Mucosa of descending colon (tissue), 3 donors: Measurements from ENCODE around the gene ATP13A2. TPM values are rescaled to one million over a fixed set of nuclear protein-coding genes. Genes with fewer than 3 reads are reported as not detected.
A peak's percentile ranks its signal among the peaks of the same experiment; 100 is the strongest.

Source experiments
- ATAC-seq: fragments of 200-7000 bp; cut with Tn5 transposase; one replicate; pipeline ENCODE4 v1.9.1; 2020; ENCODE audit warnings: mild to moderate bottlenecking, moderate library complexity
- DNase-seq, 3 donors: peaks; one replicate each; pipeline ENCODE4 v3.0.0-alpha.2; 2020
- H3K36me3 ChIP-seq: fragments of 200-600 bp; one replicate; pipeline ENCODE4 v1.8.0; 2021; ENCODE audit warnings: low read depth, mild to moderate bottlenecking
- H3K4me1 ChIP-seq: fragments of 200-600 bp; one replicate; pipeline ENCODE4 v1.8.0; 2021; ENCODE audit warnings: low read depth, mild to moderate bottlenecking
- H3K4me3 ChIP-seq: fragments of 200-600 bp; one replicate; pipeline ENCODE4 v1.8.0; 2021; ENCODE audit warnings: mild to moderate bottlenecking
- H3K9me3 ChIP-seq: fragments of 200-600 bp; one replicate; pipeline ENCODE4 v1.8.0; 2021; ENCODE audit warnings: mild to moderate bottlenecking
- intact Hi-C, 2 donors: fragments of 100-400 bp; cut with DNase I in 1 of 2; cut with micrococcal nuclease in 1 of 2; formaldehyde crosslinking; loops; one replicate each; pipeline versions ENCODE4 v1.11.0 to v1.11.1; 2022; cut with DNase I, micrococcal nuclease
- long read RNA-seq, 2 donors: library from polyadenylated mRNA; unstranded; transcript quantifications; one replicate each; pipeline ENCODE4 v2.0.0, GENCODE V29; 2019 to 2021
- total RNA-seq, 3 donors: library from RNA; stranded (reverse); fragmentation: NEBNext Ultra II Directional in 2 of 3; extraction: Animal tissue kit (Norgen Biotek cat#: 25700) in 2 of 3; gene quantifications; one replicate each; pipeline versions ENCODE4 v1.2.1 to v1.2.4, GENCODE V29; 2021 to 2023
- TF ChIP-seq, protein P1 (sequence below): fragments of 200-600 bp; IDR thresholded peaks from one replicate; pipeline ENCODE4 v1.8.0; 2022; ENCODE audit warnings: antibody characterized with exemption, mild to moderate bottlenecking
- donor health status: DM: no; HTN: no; CAD: no; lungs with moderate emphysema.
- donor health status: DM: no; HTN: no; CAD: no.
- donor health status: DM: no; HTN: yes; CAD: no.

ATP13A2 gene, protein sequence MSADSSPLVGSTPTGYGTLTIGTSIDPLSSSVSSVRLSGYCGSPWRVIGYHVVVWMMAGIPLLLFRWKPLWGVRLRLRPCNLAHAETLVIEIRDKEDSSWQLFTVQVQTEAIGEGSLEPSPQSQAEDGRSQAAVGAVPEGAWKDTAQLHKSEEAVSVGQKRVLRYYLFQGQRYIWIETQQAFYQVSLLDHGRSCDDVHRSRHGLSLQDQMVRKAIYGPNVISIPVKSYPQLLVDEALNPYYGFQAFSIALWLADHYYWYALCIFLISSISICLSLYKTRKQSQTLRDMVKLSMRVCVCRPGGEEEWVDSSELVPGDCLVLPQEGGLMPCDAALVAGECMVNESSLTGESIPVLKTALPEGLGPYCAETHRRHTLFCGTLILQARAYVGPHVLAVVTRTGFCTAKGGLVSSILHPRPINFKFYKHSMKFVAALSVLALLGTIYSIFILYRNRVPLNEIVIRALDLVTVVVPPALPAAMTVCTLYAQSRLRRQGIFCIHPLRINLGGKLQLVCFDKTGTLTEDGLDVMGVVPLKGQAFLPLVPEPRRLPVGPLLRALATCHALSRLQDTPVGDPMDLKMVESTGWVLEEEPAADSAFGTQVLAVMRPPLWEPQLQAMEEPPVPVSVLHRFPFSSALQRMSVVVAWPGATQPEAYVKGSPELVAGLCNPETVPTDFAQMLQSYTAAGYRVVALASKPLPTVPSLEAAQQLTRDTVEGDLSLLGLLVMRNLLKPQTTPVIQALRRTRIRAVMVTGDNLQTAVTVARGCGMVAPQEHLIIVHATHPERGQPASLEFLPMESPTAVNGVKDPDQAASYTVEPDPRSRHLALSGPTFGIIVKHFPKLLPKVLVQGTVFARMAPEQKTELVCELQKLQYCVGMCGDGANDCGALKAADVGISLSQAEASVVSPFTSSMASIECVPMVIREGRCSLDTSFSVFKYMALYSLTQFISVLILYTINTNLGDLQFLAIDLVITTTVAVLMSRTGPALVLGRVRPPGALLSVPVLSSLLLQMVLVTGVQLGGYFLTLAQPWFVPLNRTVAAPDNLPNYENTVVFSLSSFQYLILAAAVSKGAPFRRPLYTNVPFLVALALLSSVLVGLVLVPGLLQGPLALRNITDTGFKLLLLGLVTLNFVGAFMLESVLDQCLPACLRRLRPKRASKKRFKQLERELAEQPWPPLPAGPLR
- 10 to 100 TPM; 36.0 to 53.5 (median 44.1) TPM for total RNA-seq
- long read RNA-seq, donor 1, partial matches to known transcripts: 18 of 38 reads
- long read RNA-seq, donor 1, other reads (novel, unspliced or antisense): 13 of 38 reads
- long read RNA-seq, donor 2, partial matches to known transcripts: 3 of 3 reads
- long read RNA-seq, donor 2, other reads (novel, unspliced or antisense): 0 of 3 reads

DNA sequence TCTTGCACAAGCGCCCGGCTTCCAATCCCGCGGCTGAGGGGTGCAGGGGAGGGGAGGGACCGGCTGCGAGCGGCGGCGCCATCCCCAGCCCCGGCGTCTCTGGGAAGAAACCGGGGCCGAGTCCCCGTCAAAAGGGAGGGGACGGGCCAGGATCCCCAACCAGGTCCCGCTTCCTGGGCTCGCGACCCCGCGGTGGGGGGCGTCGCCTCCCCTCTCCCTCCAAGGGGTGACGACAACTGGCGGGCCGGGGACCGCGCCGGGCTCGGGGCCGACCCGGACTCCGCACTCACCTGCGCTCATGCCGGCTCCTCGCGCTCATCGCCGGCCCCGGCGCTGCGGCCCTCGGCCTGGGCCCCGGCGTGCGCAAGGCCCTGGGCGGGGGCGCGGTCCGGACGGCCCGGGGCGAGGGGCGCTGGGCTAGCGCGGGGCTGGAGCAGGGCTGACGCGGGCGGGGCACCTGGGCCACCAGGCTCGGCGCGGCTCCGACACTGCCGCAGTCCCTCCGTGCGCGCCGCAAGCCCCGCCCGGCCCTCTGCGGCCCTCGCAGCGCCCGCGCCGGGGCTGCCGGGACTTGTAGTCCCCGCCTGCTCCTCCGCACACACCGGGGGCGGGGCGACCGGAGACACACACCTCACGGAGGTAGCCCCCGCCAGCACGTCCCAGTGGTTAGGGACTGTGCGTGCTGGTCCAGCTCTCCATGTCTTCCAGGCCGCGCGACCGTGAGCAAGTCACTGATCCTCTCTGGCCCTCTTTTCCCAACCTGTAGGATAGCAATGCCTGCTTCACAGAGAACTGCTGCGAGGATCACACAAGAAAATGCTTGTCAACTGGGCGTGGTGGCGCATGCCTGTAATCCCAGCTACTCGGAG is at the start of gene ATP13A2:
TSS of gene ATP13A2 (minus strand) at position 490 of the 869 bp plus-strand sequence. CDS start at position 300, 190 bp downstream.
- Histone ChIP-seq H3K9me3 (no peaks in the 10 kb centered on the region), H3K4me3 (peak within 1 kb of the TSS; percentile 44), H3K4me1 (peaks cover 16% of the 10 kb centered on the region), H3K36me3 (no peaks in the 10 kb centered on the region)
- TF ChIP-seq, protein P1, sequence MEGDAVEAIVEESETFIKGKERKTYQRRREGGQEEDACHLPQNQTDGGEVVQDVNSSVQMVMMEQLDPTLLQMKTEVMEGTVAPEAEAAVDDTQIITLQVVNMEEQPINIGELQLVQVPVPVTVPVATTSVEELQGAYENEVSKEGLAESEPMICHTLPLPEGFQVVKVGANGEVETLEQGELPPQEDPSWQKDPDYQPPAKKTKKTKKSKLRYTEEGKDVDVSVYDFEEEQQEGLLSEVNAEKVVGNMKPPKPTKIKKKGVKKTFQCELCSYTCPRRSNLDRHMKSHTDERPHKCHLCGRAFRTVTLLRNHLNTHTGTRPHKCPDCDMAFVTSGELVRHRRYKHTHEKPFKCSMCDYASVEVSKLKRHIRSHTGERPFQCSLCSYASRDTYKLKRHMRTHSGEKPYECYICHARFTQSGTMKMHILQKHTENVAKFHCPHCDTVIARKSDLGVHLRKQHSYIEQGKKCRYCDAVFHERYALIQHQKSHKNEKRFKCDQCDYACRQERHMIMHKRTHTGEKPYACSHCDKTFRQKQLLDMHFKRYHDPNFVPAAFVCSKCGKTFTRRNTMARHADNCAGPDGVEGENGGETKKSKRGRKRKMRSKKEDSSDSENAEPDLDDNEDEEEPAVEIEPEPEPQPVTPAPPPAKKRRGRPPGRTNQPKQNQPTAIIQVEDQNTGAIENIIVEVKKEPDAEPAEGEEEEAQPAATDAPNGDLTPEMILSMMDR: no peak
- ATAC-seq: peak; percentile 96
- DNase-seq: peak; percentile 89 to 91 (median 90)
- intact Hi-C loops: no loop called here

GRCh38 chr1:17061486-17061885 is 49.8 kb upstream of the ATP13A2 start:
- peaks cover 5% of the 10 kb centered on the region for H3K9me3 ChIP-seq
- intact Hi-C loops: no loop called here
- H3K36me3 ChIP-seq: no peaks in the 10 kb centered on the region
- TF ChIP-seq, protein P1: no peak
- DNase-seq (no peak), ATAC-seq (no peak)
- H3K4me3 ChIP-seq: no peak overlapping the region
- no peaks in the 10 kb centered on the region for H3K4me1 ChIP-seq

GRCh38 chr1:17060306-17060749 is 48.6 kb upstream of the ATP13A2 start:
- TF ChIP-seq, protein P1: no peak

DNA sequence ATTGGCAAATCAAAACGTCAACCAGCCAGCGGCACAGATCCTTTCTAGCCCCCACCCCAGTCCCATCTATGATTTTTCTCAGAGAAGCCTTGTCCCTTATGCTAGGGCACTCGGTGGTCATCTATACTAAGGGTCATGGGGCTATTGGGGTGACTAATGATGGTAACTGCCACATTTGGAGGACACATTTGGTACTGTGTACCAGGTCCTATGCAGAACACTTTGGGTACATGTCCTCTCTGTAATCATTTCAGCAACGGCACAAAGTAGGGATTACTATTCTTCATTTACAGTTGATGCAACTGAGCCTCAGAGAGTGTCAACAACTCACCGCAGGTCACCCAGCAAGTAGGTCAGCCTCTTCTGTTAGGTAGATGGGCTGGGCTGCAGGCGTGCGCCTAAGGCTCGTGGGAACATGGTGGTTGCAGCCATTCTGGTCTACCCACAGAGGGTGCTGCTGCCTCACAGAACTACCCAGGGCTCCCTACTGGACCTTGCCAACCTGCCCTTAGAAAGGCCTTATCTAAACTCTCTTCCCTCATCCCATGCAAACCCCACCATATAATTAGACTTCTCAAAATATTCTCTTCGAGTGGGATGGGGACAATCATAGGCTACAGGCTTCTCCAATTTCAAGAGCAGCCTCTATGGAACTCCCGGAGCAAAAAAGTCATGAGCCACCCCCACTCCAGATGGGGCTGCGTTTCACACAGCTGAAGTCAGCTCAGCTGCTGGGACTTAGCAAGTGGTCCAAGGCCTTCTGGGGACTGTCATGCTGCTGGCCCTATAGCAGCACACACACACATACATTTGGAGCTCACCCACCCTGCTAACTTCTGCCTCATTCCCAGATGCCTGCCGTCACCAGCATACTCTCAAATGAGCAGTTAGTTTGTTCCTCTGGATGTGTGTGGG is 47.9 kb upstream of the ATP13A2 start:
- Histone ChIP-seq H3K9me3 (no peaks in the 10 kb centered on the region), H3K4me1 (no peaks in the 10 kb centered on the region), H3K4me3 (no peak overlapping the region), H3K36me3 (no peaks in the 10 kb centered on the region)
- ATAC-seq (peak; percentile 99), DNase-seq (peak; percentile 78 to 80 (median 80))
- TF ChIP-seq, protein P1: peak; percentile 50
- intact Hi-C loops: no loop called here

More at GRCh38 chr1:17060306-17060749, 48.6 kb upstream of the ATP13A2 start:
- DNase-seq: no peak
- no peaks in the 10 kb centered on the region for H3K36me3 ChIP-seq
- peaks cover 5% of the 10 kb centered on the region for H3K9me3 ChIP-seq
- no peaks in the 10 kb centered on the region for H3K4me1 ChIP-seq
- H3K4me3 ChIP-seq: no peak overlapping the region
- no peak for ATAC-seq
- intact Hi-C loops: no loop called here
